Lung (tissue), 12 donors: ENCODE measurements around the gene USP5. TPM values are rescaled to one million over a fixed set of nuclear protein-coding genes. Genes with fewer than 3 reads are reported as not detected.
"Not testable (repeated sequence)": the region's sequence is repeated elsewhere in the genome, so short reads cannot be mapped to it uniquely, and the experiment has no call there.

ENCODE experiments used
- ATAC-seq: fragments of 200-7000 bp; cut with Tn5 transposase; one replicate; pipeline ENCODE4 v1.9.1; 2020; ENCODE audit warnings: moderate number of reproducible peaks; ENCODE audit not compliant: insufficient read depth, low FRiP score
- DNase-seq, 3 donors: peaks; one replicate each; pipeline ENCODE4 v3.0.0-alpha.2; 2013 to 2017
- H3K27ac ChIP-seq, 2 donors: one replicate each; pipeline ENCODE4 v1.5.1; 2013; ENCODE audit warnings: mild to moderate bottlenecking in 2 of 2, moderate library complexity in 2 of 2, control low read depth in 1 of 2, inconsistent platforms in 1 of 2, low read depth in 1 of 2, low read length in 1 of 2
- H3K27me3 ChIP-seq, 3 donors: one replicate each; pipeline ENCODE4 v1.5.1; 2013; ENCODE audit warnings: low read length in 2 of 3; ENCODE audit not compliant: control insufficient read depth in 3 of 3, insufficient read depth in 3 of 3
- H3K36me3 ChIP-seq, 4 donors: one replicate each; pipeline ENCODE4 v1.5.1; 2013; ENCODE audit warnings: low read length in 4 of 4, mild to moderate bottlenecking in 1 of 4, moderate library complexity in 1 of 4; ENCODE audit not compliant: control insufficient read depth in 4 of 4, insufficient read depth in 4 of 4
- H3K4me1 ChIP-seq, 5 donors: one replicate each; pipeline ENCODE4 v1.5.1; 2013; ENCODE audit warnings: low read length in 5 of 5, mild to moderate bottlenecking in 2 of 5, moderate library complexity in 1 of 5; ENCODE audit not compliant: control insufficient read depth in 5 of 5, insufficient read depth in 5 of 5
- H3K4me3 ChIP-seq: one replicate; pipeline ENCODE4 v1.5.1; 2013; ENCODE audit warnings: mild to moderate bottlenecking, control low read depth, moderate library complexity
- H3K9ac ChIP-seq, 2 donors: one replicate each; pipeline ENCODE4 v1.5.1; 2013; ENCODE audit warnings: low read length in 2 of 2, control low read depth in 1 of 2; ENCODE audit not compliant: insufficient read depth in 1 of 2
- H3K9me3 ChIP-seq, 4 donors: one replicate each; pipeline ENCODE4 v1.5.1; 2013; ENCODE audit warnings: low read length in 3 of 4, mild to moderate bottlenecking in 1 of 4, moderate library complexity in 1 of 4; ENCODE audit not compliant: control insufficient read depth in 4 of 4, insufficient read depth in 3 of 4
- CTCF ChIP-seq: IDR thresholded peaks from 2 replicates; pipeline ENCODE4 v1.5.1; 2012; ENCODE audit warnings: mild to moderate bottlenecking; ENCODE audit errors: control extremely low read depth, extremely low read depth
- WGBS, 2 donors: extraction: QIAGEN DNeasy Blood & Tissue Kit; methylation state at CpG; one replicate each; pipeline ENCODE4 v1.1.7; 2013; 5-methylcytosine and 5-hydroxymethylcytosine counted together
- polyA plus RNA-seq, 2 donors: library from polyadenylated mRNA; stranded (reverse); fragments of 200-250 nt; gene quantifications; one replicate each; pipeline ENCODE4 v1.2.1, GENCODE V29; 2013
- total RNA-seq, 2 donors: library from RNA; depleted of rRNA in 1 of 2; stranded (reverse); fragments of >200 nt in 1 of 2; gene quantifications; one replicate each; pipeline ENCODE4 v1.2.1, GENCODE V29; 2014 to 2021
- donor health status: control.
- donor health status: control.
- donor health status: Bipolar disorder and iron deficiency.
- donor health status: healthy.
- donor health status: DM: yes; HTN: yes; CAD: no.

USP5 gene
- total and polyA plus RNA-seq, 4 donors = 24.8 to 92.1 (median 36.7) TPM

- peak overlapping the region; percentile 53 to 80 for H3K9ac ChIP-seq
- 2% methylated on average over 68 of the region's 68 CpGs for WGBS, 2 donors
- peak; percentile 81 for TF ChIP-seq CTCF
- DNase-seq (peak; percentile 98 to 99 (median 99)), ATAC-seq (peak; percentile 96)
- H3K4me3 ChIP-seq = peak overlapping the region; percentile 53
- H3K36me3 ChIP-seq = no peaks in the 10 kb centered on the region
- no peaks in the 10 kb centered on the region for H3K27me3 ChIP-seq
- no peaks in the 10 kb centered on the region for H3K9me3 ChIP-seq
- peaks cover 0 to 11% (median 2%) of the 10 kb centered on the region in 5 donors for H3K4me1 ChIP-seq
- peak overlapping the region; percentile 89 to 93 for H3K27ac ChIP-seq
These were observed 39.1 kb downstream of the USP5 start for GRCh38 chr12:6890789-6891645.

GRCh38 chr12:6891646-6892001, 39.7 kb downstream of the USP5 start:
- WGBS, 2 donors = 81 to 84% methylated on average over 5 of the region's 5 CpGs
- Histone ChIP-seq H3K9ac (peak overlapping the region; percentile 53 to 80), H3K36me3 (no peaks in the 10 kb centered on the region), H3K4me1 (peaks cover 0 to 11% (median 2%) of the 10 kb centered on the region in 5 donors), H3K27ac (peak overlapping the region; percentile 89 to 93), H3K27me3 (no peaks in the 10 kb centered on the region), H3K4me3 (no peak overlapping the region), H3K9me3 (no peaks in the 10 kb centered on the region)
- ATAC-seq = no peak
- no peak for TF ChIP-seq CTCF
- DNase-seq = no peak

- not testable (repeated sequence) for H3K4me3 ChIP-seq, H3K9me3 ChIP-seq, H3K36me3 ChIP-seq, H3K9ac ChIP-seq, DNase-seq, H3K27me3 ChIP-seq, H3K27ac ChIP-seq, ATAC-seq
- WGBS, 2 donors = 95 to 99% methylated on average over 3 of the region's 3 CpGs
- H3K4me1 ChIP-seq = peaks cover 0 to 11% (median 2%) of the 10 kb centered on the region in 5 donors
These were observed 40.7 kb downstream of the USP5 start for GRCh38 chr12:6892683-6893082.

- Histone ChIP-seq H3K36me3 (no peaks in the 10 kb centered on the region), H3K4me1 (peaks cover 0 to 11% (median 2%) of the 10 kb centered on the region in 5 donors)
- no peak for TF ChIP-seq CTCF
These were observed 42.4 kb downstream of the USP5 start for GRCh38 chr12:6894321-6894720.

More at GRCh38 chr12:6894321-6894720, 42.4 kb downstream of the USP5 start:
- Histone ChIP-seq H3K9me3 (no peaks in the 10 kb centered on the region), H3K9ac (no peak overlapping the region), H3K4me3 (no peak overlapping the region), H3K27me3 (no peaks in the 10 kb centered on the region), H3K27ac (no peak overlapping the region)
- DNase-seq = no peak
- ATAC-seq = no peak
- WGBS, 2 donors = 58 to 78% methylated on average over 3 of the region's 3 CpGs
